Measurements from ENCODE around the gene U2AF2.

The U2AF2 gene

DNA sequence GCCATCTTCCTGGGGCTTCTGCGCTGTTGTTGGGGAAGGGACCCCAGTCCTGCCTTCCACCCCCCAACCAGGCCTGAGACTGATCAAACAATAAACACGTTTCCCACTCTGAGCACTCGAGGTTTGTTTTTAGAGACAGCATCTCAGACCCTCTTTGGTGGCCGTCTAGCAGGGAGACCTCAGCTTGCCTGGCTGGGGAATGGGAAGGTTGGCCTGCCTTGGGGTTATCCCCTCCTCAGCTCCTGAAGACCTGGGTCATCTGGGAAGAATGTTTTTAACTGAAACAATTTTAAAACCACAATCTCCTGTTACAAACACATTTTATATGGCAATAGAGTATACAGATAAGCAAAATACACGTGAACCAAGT lies 9.3 kb upstream of the U2AF2 start:
- Histone ChIP-seq H3K27me3 (peaks cover 50% of the 10 kb centered on the region), H3K9me3 (no peaks in the 10 kb centered on the region), H3K36me3 (peaks cover 14% of the 10 kb centered on the region), H3K4me1 (ENCODE audit: control insufficient read depth in 1 of 2, insufficient read depth in 1 of 2, low read depth in 1 of 2, low read length in 1 of 2) (peaks cover 53 to 66% of the 10 kb centered on the region in 2 experiments), H3K27ac (no peak overlapping the region), H3K4me3 (ENCODE audit: low read depth in 1 of 2, low read length in 1 of 2) (no peak overlapping the region)
- TF ChIP-seq CTCF (IDR thresholded peaks at IDR 0.05) = no peak

GRCh38 chr19:55646889-55647731 lies 7.7 kb upstream of the U2AF2 start:
- H3K27ac ChIP-seq = no peak overlapping the region
- H3K27me3 ChIP-seq = peaks cover 35% of the 10 kb centered on the region
- peaks cover 41 to 50% of the 10 kb centered on the region in 2 experiments for H3K4me1 ChIP-seq (ENCODE audit: control insufficient read depth in 1 of 2, insufficient read depth in 1 of 2, low read depth in 1 of 2, low read length in 1 of 2)
- H3K9me3 ChIP-seq = no peaks in the 10 kb centered on the region
- peaks cover 14% of the 10 kb centered on the region for H3K36me3 ChIP-seq
- TF ChIP-seq CTCF (IDR thresholded peaks at IDR 0.05) = no peak
- peak overlapping the region; percentile 52 to 54 for H3K4me3 ChIP-seq (ENCODE audit: low read depth in 1 of 2, low read length in 1 of 2)

GRCh38 chr19:55647732-55648584 lies 6.9 kb upstream of the U2AF2 start, which contains the start of gene CCDC106:
Gene CCDC106, plus strand, starts transcription at chr19:55648212. Its CDS starts 835 bp downstream, at chr19:55649047.
- Histone ChIP-seq H3K27ac (no peak within 1 kb of the TSS), H3K36me3 (peaks cover 14% of the 10 kb centered on the region), H3K4me3 (ENCODE audit: low read depth in 1 of 2, low read length in 1 of 2) (peak within 1 kb of the TSS; percentile 52 to 54), H3K27me3 (peaks cover 27% of the 10 kb centered on the region), H3K4me1 (ENCODE audit: control insufficient read depth in 1 of 2, insufficient read depth in 1 of 2, low read depth in 1 of 2, low read length in 1 of 2) (peaks cover 33 to 42% of the 10 kb centered on the region in 2 experiments), H3K9me3 (no peaks in the 10 kb centered on the region)
- TF ChIP-seq CTCF (IDR thresholded peaks at IDR 0.05) = no peak

DNA sequence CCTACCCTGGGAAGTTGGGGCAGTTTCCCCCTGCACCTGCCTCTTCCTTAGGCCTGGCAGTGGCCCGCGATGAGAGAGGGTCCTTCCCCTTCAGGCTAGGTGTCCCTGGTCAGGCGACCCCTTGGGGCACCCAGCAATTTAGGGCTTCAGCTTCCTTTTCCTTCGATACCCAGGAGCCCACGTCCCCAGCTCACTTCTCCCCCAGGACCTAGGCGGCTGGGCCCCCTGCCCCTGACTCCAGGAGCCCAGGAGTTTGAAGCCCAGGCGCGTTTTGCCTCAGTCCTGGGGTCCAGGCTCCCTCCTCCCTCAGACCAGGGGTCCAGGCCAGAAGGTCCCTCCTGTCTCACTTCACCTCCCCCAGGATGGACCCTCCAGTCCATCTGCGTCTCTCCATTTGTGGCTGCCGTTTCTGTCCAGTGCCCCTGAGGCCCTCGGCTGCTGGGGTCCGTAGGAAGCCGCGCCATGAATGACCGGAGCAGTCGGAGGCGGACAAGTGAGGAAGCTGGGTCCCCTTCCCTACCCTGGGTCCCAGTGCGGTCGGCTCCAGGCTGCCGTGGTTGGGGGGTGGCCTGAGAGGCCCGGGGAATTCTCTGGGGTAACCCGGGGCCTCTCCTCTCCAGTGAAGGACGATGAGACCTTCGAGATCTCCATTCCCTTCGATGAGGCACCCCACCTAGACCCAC lies 6.1 kb upstream of the U2AF2 start:
- peaks cover 24% of the 10 kb centered on the region for H3K27me3 ChIP-seq
- peaks cover 14% of the 10 kb centered on the region for H3K36me3 ChIP-seq
- no peak overlapping the region for H3K27ac ChIP-seq
- peak overlapping the region; percentile 52 to 54 for H3K4me3 ChIP-seq (ENCODE audit: low read depth in 1 of 2, low read length in 1 of 2)
- no peak for TF ChIP-seq CTCF (IDR thresholded peaks at IDR 0.05)
- H3K4me1 ChIP-seq (ENCODE audit: control insufficient read depth in 1 of 2, insufficient read depth in 1 of 2, low read depth in 1 of 2, low read length in 1 of 2) = peaks cover 33 to 40% of the 10 kb centered on the region in 2 experiments
- H3K9me3 ChIP-seq = no peaks in the 10 kb centered on the region

Data from neutrophil (primary cell).